DOHH2 (cell line): Measurements from ENCODE around the gene ING2.
"Not testable (repeated sequence)": the region's sequence is repeated elsewhere in the genome, so short reads cannot be mapped to it uniquely, and the experiment has no call there.

Source experiments
- H3F3A ChIP-seq: fragments of 200-600 bp; sonication (generic), shearing (Covaris generic); 2 replicates; pipeline ENCODE4 v1.6.0; 2016; ENCODE audit warnings: antibody characterized with exemption, mild to moderate bottlenecking; ENCODE audit not compliant: control insufficient read depth, insufficient read depth
- H3K27ac ChIP-seq: fragments of 200-600 bp; sonication (generic); 2 replicates; pipeline ENCODE4 v1.5.1; 2014; ENCODE audit warnings: low read depth, mild to moderate bottlenecking, low read length, moderate library complexity
- H3K27me3 ChIP-seq: fragments of 200-600 bp; sonication (generic); 2 replicates; pipeline ENCODE4 v1.6.1; 2014; ENCODE audit warnings: mild to moderate bottlenecking, low read length, mixed read lengths; ENCODE audit not compliant: control insufficient read depth
- H3K36me3 ChIP-seq: fragments of 200-600 bp; sonication (generic); 2 replicates; pipeline ENCODE4 v1.6.1; 2014; ENCODE audit warnings: mild to moderate bottlenecking, low read length, moderate library complexity, mixed read lengths; ENCODE audit not compliant: control insufficient read depth
- H3K4me1 ChIP-seq: fragments of 200-600 bp; sonication (generic); 2 replicates; pipeline ENCODE4 v1.6.1; 2014; ENCODE audit warnings: mild to moderate bottlenecking, low read length, mixed read lengths; ENCODE audit not compliant: control insufficient read depth
- H3K4me2 ChIP-seq: fragments of 200-600 bp; sonication (generic); 2 replicates; pipeline ENCODE4 v1.6.0; 2014; ENCODE audit warnings: mild to moderate bottlenecking, low read length, moderate library complexity
- H3K4me3 ChIP-seq: fragments of 200-600 bp; sonication (generic); 2 replicates; pipeline ENCODE4 v1.5.1; 2014; ENCODE audit warnings: mild to moderate bottlenecking, low read length, mixed read lengths
- H3K79me2 ChIP-seq: fragments of 200-600 bp; sonication (generic); 2 replicates; pipeline ENCODE4 v1.6.1; 2014; ENCODE audit warnings: mild to moderate bottlenecking, low read length, mixed read lengths; ENCODE audit not compliant: control insufficient read depth
- H3K9me2 ChIP-seq: fragments of 200-600 bp; sonication (generic); replicated peaks from 2 replicates; pipeline ENCODE4 v1.6.1; 2014; ENCODE audit warnings: mild to moderate bottlenecking, low read length, mixed read lengths; ENCODE audit not compliant: control insufficient read depth
- H3K9me3 ChIP-seq: fragments of 200-600 bp; sonication (generic); 2 replicates; pipeline ENCODE4 v1.6.1; 2014; ENCODE audit warnings: antibody characterized with exemption, low read length, mixed read lengths; ENCODE audit not compliant: control insufficient read depth, insufficient read depth
- H4K20me1 ChIP-seq: fragments of 200-600 bp; sonication (generic); 2 replicates; pipeline ENCODE4 v1.6.0; 2014; ENCODE audit warnings: low read depth, mild to moderate bottlenecking, antibody characterized with exemption, low read length, moderate library complexity; ENCODE audit not compliant: control insufficient read depth, insufficient read depth
- EZH2phosphoT487 ChIP-seq: fragments of 200-600 bp; sonication (generic); IDR thresholded peaks from 2 replicates; pipeline ENCODE4 v1.6.1; 2017; ENCODE audit warnings: borderline replicate concordance, mild to moderate bottlenecking, antibody characterized with exemption, low read length, moderate library complexity, mixed read lengths
- TF ChIP-seq, protein P1 (sequence below): fragments of 200-600 bp; sonication (generic); IDR thresholded peaks from one replicate; pipeline ENCODE4 v1.5.1; 2014; ENCODE audit warnings: antibody characterized with exemption, mild to moderate bottlenecking, low read depth, low read length; ENCODE audit not compliant: poor library complexity, severe bottlenecking

Gene ING2, protein sequence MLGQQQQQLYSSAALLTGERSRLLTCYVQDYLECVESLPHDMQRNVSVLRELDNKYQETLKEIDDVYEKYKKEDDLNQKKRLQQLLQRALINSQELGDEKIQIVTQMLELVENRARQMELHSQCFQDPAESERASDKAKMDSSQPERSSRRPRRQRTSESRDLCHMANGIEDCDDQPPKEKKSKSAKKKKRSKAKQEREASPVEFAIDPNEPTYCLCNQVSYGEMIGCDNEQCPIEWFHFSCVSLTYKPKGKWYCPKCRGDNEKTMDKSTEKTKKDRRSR

DNA sequence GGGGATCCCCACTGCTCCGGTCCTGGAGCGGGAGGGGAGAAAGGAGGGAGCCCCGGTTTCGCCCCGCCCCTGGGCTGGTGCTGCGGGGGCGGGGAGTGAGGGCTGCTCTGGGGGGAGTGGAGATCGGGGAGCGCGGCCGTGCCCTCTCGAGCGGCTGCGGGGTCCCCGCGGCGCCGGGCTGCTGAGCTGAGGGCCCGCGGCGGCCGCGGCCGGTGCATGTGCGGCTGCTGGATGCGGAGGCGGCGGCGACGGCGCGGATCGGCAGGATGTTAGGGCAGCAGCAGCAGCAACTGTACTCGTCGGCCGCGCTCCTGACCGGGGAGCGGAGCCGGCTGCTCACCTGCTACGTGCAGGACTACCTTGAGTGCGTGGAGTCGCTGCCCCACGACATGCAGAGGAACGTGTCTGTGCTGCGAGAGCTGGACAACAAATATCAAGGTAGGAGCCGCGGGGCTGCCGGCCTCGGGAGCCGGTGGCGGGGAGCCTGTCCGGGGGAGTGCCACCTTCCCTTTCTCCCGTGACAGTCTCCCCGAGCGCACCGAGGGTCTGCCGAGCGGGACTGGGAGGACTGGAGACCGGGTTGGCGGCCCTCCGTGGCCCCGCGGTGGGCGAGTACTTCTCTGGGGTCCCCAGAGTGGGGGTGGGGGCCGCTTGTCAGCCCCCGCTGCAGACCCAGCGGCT lies at the start of gene ING2:
Gene ING2 (plus strand): TSS at position 129 of the 681 bp plus-strand sequence. CDS start 138 bp downstream, at position 267.
- H3K27me3 ChIP-seq = no peaks in the 10 kb centered on the region
- peaks cover 14% of the 10 kb centered on the region for H4K20me1 ChIP-seq
- peak within 1 kb of the TSS; percentile 90 for H3K4me3 ChIP-seq
- peaks cover 10% of the 10 kb centered on the region for H3K36me3 ChIP-seq
- H3K79me2 ChIP-seq = peaks cover 69% of the 10 kb centered on the region
- no peaks in the 10 kb centered on the region for H3K9me3 ChIP-seq
- H3K4me2 ChIP-seq = peak within 1 kb of the TSS; percentile 94
- peaks cover 19% of the 10 kb centered on the region for H3K4me1 ChIP-seq
- peaks cover 5% of the 10 kb centered on the region; the same call in 1 of the 2 replicates for H3F3A ChIP-seq
- H3K27ac ChIP-seq = peak within 1 kb of the TSS; percentile 83
- no peak for TF ChIP-seq EZH2phosphoT487
- TF ChIP-seq, protein P1, sequence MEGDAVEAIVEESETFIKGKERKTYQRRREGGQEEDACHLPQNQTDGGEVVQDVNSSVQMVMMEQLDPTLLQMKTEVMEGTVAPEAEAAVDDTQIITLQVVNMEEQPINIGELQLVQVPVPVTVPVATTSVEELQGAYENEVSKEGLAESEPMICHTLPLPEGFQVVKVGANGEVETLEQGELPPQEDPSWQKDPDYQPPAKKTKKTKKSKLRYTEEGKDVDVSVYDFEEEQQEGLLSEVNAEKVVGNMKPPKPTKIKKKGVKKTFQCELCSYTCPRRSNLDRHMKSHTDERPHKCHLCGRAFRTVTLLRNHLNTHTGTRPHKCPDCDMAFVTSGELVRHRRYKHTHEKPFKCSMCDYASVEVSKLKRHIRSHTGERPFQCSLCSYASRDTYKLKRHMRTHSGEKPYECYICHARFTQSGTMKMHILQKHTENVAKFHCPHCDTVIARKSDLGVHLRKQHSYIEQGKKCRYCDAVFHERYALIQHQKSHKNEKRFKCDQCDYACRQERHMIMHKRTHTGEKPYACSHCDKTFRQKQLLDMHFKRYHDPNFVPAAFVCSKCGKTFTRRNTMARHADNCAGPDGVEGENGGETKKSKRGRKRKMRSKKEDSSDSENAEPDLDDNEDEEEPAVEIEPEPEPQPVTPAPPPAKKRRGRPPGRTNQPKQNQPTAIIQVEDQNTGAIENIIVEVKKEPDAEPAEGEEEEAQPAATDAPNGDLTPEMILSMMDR = no peak
- no peaks in the 10 kb centered on the region for H3K9me2 ChIP-seq

DNA sequence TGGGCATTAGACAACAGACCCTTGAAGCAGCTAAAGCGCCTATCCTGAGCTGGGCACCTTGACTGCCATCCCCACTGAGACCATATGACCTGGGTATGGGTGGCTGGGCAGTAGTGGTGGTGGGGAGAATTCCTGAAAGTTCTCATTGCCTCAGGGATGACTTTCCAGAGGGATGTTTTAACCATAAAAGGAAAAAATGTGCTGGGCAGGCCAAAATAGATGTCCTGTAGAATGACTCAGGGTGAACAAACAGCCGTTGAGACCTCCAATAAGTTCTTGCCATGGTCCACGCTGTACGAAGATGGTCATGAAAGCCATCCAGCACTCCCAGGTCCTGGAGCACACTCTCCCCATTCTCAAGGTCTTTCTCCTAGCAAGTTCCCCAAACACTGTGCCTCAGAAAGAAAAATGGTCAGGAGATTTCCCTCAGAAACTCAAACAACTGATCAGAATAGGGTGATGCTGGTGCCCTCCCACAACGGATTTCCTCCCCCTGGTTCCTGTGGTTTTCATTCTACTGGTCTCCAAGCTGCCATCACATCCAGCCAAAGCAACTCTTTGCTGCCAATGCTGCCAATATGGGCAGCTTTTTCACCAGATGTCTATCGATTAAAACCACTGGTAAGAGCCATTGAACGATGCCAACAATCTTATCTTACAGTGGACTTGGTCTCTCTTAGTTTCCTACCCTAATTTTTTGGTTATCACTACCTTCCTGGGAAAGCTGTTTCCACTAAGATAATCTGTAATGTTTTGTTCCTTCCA lies 49.2 kb upstream of the ING2 start:
- Histone ChIP-seq H3K27ac (no peak overlapping the region), H3K79me2 (no peaks in the 10 kb centered on the region), H3K9me3 (no peaks in the 10 kb centered on the region), H3K4me1 (no peaks in the 10 kb centered on the region), H3K9me2 (no peaks in the 10 kb centered on the region), H3K36me3 (peaks cover 11% of the 10 kb centered on the region), H3K27me3 (no peaks in the 10 kb centered on the region), H3K4me2 (no peak overlapping the region), H4K20me1 (no peaks in the 10 kb centered on the region), H3F3A (peaks cover 14% of the 10 kb centered on the region), H3K4me3 (no peak overlapping the region)
- no peak for TF ChIP-seq EZH2phosphoT487
- TF ChIP-seq, protein P1 = no peak

DNA sequence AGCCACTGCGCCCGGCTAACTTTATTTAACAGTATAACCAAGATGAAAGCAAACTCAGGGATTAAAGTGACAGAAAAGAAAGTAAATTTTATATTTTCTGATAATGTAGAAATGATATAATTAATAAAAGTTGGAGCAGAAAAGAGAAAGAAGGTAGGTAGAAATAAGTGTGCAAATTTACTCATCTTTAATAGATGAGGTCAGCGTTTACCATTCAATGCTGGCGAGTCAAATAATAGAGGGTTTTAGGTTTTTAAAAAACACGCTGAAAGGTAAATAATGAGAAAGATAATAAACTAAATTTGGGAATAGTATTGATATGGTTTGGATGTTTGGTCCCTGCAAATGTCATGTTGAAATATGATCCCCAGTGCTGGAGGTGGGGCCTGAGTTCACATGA lies 46.9 kb upstream of the ING2 start:
- no peaks in the 10 kb centered on the region for H4K20me1 ChIP-seq
- TF ChIP-seq, protein P1 = no peak
- no peak for TF ChIP-seq EZH2phosphoT487
- H3K4me1 ChIP-seq = no peaks in the 10 kb centered on the region
- H3K9me2 ChIP-seq = no peaks in the 10 kb centered on the region
- H3K79me2 ChIP-seq = no peaks in the 10 kb centered on the region
- no peaks in the 10 kb centered on the region for H3K27me3 ChIP-seq
- no peak overlapping the region for H3K4me2 ChIP-seq
- H3K27ac ChIP-seq = no peak overlapping the region
- H3K4me3 ChIP-seq = no peak overlapping the region
- H3K9me3 ChIP-seq = no peaks in the 10 kb centered on the region
- H3K36me3 ChIP-seq = no peaks in the 10 kb centered on the region; the same call in 1 of the 2 replicates
- no peaks in the 10 kb centered on the region for H3F3A ChIP-seq

DNA sequence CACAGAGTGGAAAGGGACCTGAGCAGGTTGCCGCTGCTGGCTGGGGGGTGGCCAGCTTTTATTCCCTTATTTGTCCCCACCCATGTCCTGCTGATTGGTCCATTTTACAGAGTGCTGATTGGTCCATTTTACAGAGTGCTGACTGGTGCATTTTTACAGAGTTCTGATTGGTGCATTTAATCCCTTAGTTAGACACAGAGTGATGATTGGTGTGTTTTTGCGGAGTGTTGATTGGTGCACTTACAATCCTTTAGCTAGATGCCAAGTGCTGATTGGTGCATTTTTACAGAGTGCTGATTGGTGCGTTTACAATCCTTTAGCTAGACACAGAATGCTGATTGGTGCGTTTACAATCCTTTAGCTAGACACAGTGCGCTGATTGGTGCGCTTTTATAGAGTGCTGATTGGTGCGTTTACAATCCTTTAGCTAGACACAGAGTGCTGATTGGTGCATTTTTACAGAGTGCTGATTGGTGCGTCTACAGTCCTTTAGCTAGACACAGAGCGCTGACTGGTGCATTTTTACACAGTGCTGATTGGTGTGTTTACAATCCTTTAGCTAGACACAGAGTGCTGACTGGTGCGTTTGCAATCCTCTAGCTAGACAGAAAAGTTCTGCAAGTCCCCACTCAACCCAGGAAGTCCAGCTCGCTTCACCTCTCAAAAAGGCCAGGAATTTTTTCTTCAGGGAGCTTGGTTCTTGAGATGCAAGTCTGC lies 40.8 kb upstream of the ING2 start:
- not testable (repeated sequence) for H3K79me2 ChIP-seq, H3K4me2 ChIP-seq, H3K4me1 ChIP-seq, H3K4me3 ChIP-seq, H3F3A ChIP-seq, H3K36me3 ChIP-seq, H4K20me1 ChIP-seq, H3K27ac ChIP-seq, H3K9me3 ChIP-seq, H3K9me2 ChIP-seq, H3K27me3 ChIP-seq

DNA sequence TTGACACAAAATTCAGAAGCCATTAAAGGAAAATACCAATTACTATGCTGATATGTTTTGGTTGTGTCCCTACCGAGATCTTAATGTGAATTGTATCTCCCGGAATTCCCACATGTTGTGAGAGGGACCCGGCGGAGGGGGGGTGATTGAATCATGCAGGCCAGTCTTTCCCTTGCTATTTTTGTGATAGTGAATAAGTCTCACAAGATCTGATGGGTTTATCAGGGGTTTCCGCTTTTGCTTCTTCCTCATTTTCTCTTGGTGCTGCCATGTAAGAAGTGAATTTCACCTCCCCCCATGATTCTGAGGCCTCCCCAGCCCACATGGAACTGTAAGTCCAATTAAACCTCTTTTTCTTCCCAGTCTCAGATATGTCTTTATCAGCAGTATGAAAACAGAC lies 39.0 kb upstream of the ING2 start:
- not testable (repeated sequence) for H3K27ac ChIP-seq, H3K9me2 ChIP-seq, H3K4me1 ChIP-seq, H3K27me3 ChIP-seq, H3K79me2 ChIP-seq, H3F3A ChIP-seq, H3K4me3 ChIP-seq, H3K4me2 ChIP-seq, H3K36me3 ChIP-seq, H3K9me3 ChIP-seq, H4K20me1 ChIP-seq
